Left cardiac atrium (tissue), 4 donors: Measurements from ENCODE around the gene RCAN1. TPM values are rescaled to one million over a fixed set of nuclear protein-coding genes. Genes with fewer than 3 reads are reported as not detected.
A peak's percentile ranks its signal among the peaks of the same experiment; 100 is the strongest.
"Not testable (repeated sequence)": the region's sequence is repeated elsewhere in the genome, so short reads cannot be mapped to it uniquely, and the experiment has no call there.

ENCODE experiments used
- ATAC-seq, 2 donors: fragments of 200-7000 bp; cut with Tn5 transposase; one replicate each; pipeline ENCODE4 v1.9.1; 2020; ENCODE audit warnings: mild to moderate bottlenecking in 2 of 2, moderate library complexity in 2 of 2
- DNase-seq: peaks from one replicate; pipeline ENCODE4 v3.0.0-alpha.2; 2020
- intact Hi-C, 2 donors: fragments of 100-400 bp; cut with DNase I; formaldehyde crosslinking; loops; one replicate each; pipeline versions ENCODE4 v1.14.1 to v1.15.1; 2022 to 2023
- total RNA-seq, 2 donors: library from RNA; stranded (reverse); fragmentation: NEBNext Ultra II Directional; extraction: Animal tissue kit (Norgen Biotek cat#: 25700); gene quantifications; one replicate each; pipeline ENCODE4 v1.2.1, GENCODE V29; 2021
- donor health status: DM: no; HTN: yes; CAD: no.
- donor health status: DM: no; HTN: yes; CAD: no; lungs with severe emphysema.
- donor health status: DM: yes; HTN: yes; CAD: no.
- donor health status: Dilated cardiomyopathy.

Gene RCAN1
- total RNA-seq, 2 donors from 2014 or later = 34.8 to 35.3 TPM

DNA sequence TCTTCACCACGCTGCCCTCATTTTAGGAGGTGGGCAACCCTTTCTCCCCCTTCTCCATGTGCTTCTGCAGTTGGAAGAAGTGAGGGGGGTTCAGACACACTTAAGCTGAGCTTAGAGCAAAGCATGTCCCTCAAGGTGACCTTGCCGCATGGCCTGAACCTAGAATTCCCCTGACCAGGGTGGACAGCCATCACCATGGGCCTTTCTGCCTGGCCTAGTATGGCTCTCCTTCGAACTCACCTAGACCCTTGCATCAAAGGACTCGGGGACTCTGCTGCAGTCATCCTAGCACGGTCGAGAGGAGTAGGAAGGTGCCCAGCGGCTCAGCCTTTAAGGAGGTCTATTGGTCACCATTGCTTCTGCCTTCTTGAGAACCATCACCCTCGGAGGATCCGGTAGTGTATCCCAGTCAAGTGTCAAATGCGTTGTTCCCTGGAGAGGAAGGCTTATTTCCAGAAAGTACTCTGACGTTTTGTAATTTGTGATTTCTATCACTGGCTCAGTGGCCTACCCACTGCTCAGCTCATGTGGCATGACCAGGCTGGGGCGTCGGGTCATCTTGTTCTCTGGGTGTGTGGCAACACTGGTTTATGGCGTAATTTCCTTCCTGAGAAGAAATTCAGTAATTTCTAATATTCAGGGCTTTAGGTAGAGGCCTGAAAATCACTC, 103.0 kb downstream of the RCAN1 start, which contains the start of gene KCNE1:
KCNE1 (minus strand) TSS at position 424 of the 669 bp plus-strand sequence. CDS start 62,576 bp downstream, outside the sequence.
- DNase-seq = no peak
- ATAC-seq = peak; percentile 43 to 74
- intact Hi-C loops = no loop called here

DNA sequence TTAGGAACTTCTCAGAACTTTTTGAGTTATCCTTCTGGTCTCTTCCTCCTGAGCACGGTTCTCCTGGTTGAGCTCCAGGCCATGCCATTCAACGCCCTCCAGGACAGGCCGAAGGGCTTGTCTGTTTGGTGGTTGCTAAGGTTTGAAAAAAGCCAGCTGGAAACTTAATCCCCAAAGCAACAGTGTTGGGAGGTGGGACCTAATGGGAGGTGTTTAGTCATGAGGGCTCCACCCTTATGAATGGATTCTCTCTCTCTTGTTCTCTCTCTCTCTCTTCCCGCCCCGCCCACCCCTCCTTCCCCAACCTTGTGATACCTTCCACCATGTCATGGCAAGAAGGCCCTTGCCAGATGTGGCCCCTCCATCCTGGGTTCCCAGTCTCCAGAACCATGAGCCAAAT, 103.7 kb downstream of the RCAN1 start:
- DNase-seq = no peak
- peak; percentile 35 to 59 for ATAC-seq
- intact Hi-C loops = no loop called here

DNA sequence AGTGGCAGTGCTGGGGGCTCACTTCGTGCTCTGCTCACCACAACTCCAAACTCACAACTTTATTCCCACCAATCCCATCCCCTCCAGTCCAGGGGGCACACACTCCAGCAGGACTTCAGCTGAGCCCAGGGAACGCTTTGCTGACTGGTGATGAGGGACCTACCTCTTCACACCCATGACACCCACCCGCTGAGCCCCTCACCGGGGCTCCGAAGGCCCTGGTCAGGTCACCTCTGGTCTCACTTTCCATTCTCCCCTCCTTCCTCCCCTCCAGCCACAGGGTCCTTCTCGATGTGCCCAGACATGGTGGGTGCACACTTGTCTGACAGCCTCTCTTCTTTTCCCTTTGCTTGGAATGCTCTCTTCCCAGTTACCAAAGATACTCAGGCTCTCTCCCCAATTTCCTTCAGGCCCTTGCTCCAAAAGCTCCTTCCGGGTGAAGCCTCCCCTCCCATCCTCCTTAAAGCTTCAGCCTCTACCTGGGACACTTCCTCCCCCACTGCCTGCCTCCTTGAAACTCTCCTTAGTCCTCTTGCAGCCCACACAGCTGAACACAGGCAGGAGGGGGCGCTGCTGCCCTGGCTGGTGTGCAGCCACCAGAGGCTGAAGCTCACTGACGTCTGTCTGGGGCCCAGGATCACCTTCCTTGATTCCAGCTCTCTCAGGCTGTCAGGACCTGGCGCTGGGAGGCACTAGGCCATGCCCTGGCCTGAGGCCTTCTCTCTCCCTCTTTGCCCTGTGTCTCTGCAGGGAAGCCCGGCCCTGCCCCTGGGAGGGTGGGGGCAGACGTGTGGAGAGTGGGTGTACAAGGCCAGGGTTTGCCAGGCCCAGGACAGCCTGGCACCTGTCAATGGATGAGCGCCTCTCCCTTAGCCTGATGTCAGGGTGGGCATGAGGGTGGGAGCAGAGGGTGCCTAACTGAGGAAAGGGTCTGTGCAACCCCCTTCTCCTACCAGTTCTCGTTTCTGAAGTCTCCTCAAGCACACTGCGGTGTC, 104.5 kb downstream of the RCAN1 start:
- peak; percentile 86 for DNase-seq
- intact Hi-C loops = loop anchor here in 1 of 2 donors (1.0 kb wide), 1 partner anchor 93 kb away; no protein-coding TSS in a partner anchor
- peak; percentile 89 to 92 for ATAC-seq

DNA sequence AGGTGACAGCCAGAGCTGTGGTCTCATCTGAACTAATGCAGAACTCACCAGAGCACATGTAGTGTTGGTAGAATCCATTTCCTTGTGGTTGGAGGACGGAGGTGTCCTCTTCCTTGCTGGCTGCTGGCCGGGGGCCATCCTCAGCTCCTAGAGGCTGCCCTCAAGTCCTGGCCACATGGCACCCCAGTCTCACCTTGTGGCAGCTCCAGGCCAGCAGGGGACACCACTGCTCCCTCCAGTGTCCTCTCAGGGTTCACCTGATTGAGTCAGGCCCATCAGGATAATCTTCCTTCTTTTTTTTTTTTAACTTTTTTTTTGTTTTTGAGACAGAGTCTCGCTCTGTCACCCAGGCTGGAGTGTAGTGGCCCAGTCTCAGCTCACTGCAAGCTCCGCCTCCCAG, 105.8 kb downstream of the RCAN1 start:
- ATAC-seq = no peak
- no peak for DNase-seq
- intact Hi-C loops = no loop called here

DNA sequence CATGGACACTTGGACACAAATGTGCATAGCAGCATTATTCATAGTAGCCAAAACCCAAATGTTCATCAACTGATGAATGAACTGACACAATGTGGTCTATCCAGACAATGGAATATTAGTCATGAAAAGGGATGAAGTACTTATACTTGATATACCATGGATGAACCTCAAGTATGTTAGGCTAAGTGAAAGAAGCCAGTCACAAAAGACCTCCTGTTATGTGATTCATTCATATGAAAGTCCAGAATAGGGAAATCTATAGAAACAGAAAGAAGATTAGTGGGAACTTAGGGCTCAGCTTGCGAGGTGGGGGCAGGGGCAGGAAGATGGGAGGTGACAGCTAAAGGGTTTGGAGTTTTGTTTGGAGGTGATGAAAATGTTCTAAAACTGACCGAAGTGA, 110.3 kb downstream of the RCAN1 start:
- ATAC-seq (no peak), DNase-seq (no peak)
- intact Hi-C loops = no loop called here

DNA sequence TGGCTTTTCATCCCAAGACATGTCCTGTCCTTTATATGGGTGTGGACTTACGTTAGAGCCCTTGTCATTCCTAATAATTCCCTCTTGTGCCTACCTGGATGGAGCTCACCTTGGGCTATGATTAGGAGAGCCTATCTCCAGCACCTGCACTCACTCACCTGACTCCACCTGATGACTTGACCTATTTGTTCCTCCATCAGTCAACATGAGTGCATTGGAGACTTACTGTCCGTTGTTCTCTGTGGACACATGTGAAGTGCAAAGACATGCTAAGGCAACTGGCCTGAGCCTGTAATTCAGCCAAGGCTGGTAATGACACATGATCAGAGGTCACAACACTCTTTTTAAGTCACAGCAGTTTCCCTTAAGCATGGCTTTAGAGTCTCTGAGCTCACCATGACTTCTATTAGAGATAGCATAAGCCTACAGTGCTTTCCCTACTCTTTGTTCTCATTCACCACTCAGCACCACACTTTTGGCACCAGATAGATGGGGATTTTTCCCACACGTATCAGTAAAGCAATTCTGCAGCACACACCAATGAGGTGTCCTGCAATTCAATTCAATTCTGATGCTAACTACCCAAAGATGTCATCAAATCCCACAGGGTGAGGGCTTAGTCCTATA, 112.3 kb downstream of the RCAN1 start:
- DNase-seq (no peak), ATAC-seq (no peak)
- intact Hi-C loops = no loop called here

DNA sequence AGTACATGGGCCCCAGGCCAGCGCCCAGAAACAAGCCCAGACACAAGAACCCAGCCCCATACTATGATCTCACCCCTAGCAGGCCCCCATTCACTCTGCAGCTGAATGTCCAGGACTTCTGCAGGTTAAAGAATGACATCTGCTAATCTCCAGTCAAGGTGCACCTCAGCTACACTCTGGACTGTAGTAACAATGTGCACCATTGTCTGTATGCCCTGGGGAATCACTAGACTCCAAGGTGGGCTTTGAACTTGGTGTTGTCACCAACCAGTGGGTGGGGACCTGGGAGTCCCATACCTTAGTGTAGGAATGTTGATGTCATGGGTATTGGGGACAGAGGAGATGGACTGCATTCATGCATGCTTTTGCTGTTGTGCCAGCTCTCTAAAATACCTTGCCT, 113.2 kb downstream of the RCAN1 start:
- no peak for DNase-seq
- no peak for ATAC-seq
- intact Hi-C loops = no loop called here

DNA sequence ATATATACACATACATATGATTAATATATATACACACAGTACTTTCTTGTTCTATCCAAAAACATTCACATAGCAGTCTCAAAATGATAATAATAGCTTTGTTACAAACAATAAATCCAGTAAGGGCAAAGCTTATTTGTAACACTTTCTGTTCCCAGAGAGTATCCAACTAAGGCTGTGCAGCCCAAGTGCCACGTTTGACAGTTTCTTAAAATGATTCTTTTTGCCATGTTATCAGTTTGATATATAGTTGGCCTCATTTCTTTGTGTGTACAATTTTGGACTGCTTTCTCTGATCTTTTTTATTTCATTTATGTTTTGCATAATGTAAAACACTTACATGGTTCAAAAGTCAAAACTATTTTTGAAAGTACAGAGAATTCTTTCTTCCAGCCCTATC, 114.7 kb downstream of the RCAN1 start:
- intact Hi-C loops = no loop called here
- ATAC-seq (no peak), DNase-seq (no peak)

DNA sequence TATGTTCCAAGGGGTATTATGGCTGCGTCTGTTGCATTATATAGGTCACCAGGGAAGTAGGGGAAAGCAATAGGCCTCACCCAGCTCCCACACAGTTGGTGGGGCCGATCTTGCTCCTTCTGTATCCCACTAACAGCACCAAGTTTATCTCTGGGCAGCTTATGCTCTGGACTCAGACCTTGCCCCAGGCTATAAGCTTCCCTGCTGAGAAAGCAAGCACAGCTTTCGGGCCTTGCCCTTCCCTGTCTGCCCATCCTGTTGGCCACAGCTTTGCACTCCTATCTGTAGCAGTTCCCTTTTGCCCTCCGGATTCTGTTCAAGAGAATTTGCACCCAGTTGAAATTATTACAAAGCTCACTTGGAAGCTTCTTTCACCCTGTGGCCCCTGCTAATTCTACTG, 115.8 kb downstream of the RCAN1 start:
- no peak for ATAC-seq
- no peak for DNase-seq
- intact Hi-C loops = no loop called here

DNA sequence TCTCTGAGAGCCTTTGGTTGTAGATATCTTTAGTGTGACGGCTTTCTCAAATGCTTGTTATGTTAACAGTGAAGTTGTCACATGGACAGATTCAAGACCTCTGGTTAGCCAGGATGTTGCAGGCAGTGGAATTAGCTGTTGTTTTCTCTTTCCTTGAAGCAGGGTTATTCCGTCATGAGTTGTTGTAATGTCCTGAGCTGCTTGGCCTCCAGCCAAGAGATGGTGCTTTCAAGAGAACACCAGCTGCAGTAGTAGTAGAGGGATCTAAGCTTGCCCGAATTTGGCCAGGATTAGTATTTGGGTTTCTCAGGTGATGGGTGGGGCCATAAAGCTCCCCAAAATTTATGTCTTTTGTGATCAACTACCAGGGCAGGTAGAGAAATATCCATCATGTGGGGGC, 116.3 kb downstream of the RCAN1 start:
- DNase-seq (no peak), ATAC-seq (peak in 1 of 2 donors; percentile 61)
- intact Hi-C loops = no loop called here

DNA sequence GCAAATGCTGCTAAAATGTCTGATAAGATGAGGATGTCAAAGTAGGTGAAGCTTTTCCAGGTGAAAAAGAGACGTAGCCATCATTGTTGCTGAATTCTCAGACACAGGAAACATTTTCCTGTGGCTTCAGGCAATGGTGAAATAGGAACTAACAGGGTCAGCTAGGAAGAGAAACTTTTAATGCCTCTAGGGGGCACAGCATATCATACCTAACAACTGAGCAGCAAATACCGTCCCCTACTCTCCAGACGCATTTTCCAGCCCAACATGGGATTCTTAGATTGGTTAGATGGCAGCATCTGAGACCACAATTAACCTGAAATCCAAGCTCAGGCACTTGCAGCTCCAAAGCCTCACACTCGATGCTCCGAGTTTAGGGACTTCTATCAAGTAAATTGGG, 131.1 kb downstream of the RCAN1 start:
- intact Hi-C loops, DNase-seq, ATAC-seq: not testable (repeated sequence)

DNA sequence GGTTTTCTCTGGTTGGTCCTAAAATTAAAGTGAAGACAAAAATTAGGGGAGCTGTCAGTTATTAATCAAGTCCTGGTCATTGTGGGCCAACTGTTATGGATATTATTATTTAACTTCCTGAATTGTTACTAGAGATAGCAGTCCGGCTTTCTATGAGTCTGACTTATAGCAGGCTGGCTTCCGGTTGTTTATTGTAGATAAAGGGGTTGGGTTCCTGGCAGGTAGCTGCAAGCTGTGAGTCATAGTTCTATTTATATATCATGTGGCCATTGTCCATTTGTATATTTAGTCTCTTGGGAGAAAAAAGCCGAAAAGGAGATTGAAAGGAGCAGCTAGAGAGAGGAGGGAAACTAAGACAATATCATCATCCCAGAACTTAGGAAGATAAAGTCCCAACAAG, 131.5 kb downstream of the RCAN1 start:
- DNase-seq, intact Hi-C loops: not testable (repeated sequence)
- peak in 1 of 2 donors; percentile 48 for ATAC-seq

DNA sequence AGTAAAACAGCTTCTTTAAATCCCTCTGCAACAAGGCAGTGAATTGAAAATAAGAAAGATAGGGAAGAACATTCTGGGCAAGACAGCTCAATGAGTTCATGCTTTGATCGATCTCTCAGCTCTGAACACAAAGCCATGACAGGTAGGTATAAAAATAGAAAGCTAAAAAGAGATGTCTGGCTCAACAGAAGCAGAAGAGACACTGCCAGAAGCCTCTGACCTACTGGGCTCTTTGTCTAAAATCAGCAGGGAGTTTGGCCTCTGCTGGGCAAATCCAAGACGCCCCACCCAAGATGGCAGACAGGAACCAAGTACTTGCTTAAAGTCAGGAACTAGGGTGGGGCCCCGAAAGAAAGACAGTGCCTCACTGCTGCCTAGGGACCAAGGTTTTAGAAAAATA, 147.6 kb downstream of the RCAN1 start:
- intact Hi-C loops, DNase-seq, ATAC-seq: not testable (repeated sequence)

Other genes with a start within 250 kb of the RCAN1 start
- 10 to 100 TPM in 1 of 2 donors, 1 to 10 TPM in 1; 6.1 to 13.1 TPM for gene SMIM11, start 239.6 kb downstream of the RCAN1 start, total RNA-seq
- not detected for gene SMIM34, start 191.2 kb downstream of the RCAN1 start, total RNA-seq
- gene KCNE1, start 102.9 kb downstream of the RCAN1 start, total RNA-seq = 1 to 10 TPM; 4.8 to 7.5 TPM
- 1 to 10 TPM; 4.8 to 9.3 TPM for gene CLIC6, start 53.9 kb upstream of the RCAN1 start, total RNA-seq